NK-92 treated with Interleukin-12 subunit alpha and Interleukin-12 subunit beta, amount 100 ng/mL, for 24 hours (cell line): ENCODE measurements around the gene TATDN3.
"Not testable (repeated sequence)": the region's sequence is repeated elsewhere in the genome, so short reads cannot be mapped to it uniquely, and the experiment has no call there.

Experiments
- DNase-seq: peaks from one replicate; lab custom pipeline; 2025; lab: John Stamatoyannopoulos, UW

TATDN3 gene

GRCh38 chr1:212777151-212777550, 14.5 kb upstream of the TATDN3 start:
- no peak for DNase-seq

GRCh38 chr1:212779086-212779485, 12.6 kb upstream of the TATDN3 start:
- not testable (repeated sequence) for DNase-seq

GRCh38 chr1:212780759-212781158, 10.9 kb upstream of the TATDN3 start:
- DNase-seq = no peak

- no peak for DNase-seq
Measured at GRCh38 chr1:212781225-212781624, 10.5 kb upstream of the TATDN3 start.

- DNase-seq = no peak
Measured at GRCh38 chr1:212782422-212783154, 9.1 kb upstream of the TATDN3 start.

GRCh38 chr1:212783976-212784375, 7.7 kb upstream of the TATDN3 start:
- no peak for DNase-seq

- DNase-seq = no peak
Measured at GRCh38 chr1:212785871-212786270, 5.8 kb upstream of the TATDN3 start.

GRCh38 chr1:212791261-212791675, 426 bp upstream of the TATDN3 start:
- no peak for DNase-seq

GRCh38 chr1:212792396-212792908, 758 bp downstream of the TATDN3 start:
- DNase-seq = no peak

- DNase-seq = no peak
Measured at GRCh38 chr1:212794561-212795014, 2.9 kb downstream of the TATDN3 start.

GRCh38 chr1:212797681-212798080, 6.0 kb downstream of the TATDN3 start:
- no peak for DNase-seq

GRCh38 chr1:212805767-212806166, 14.1 kb downstream of the TATDN3 start:
- DNase-seq = no peak

- no peak for DNase-seq
Measured at GRCh38 chr1:212814537-212815334, 23.0 kb downstream of the TATDN3 start.

- DNase-seq = no peak
Measured at GRCh38 chr1:212816567-212817278, 25.0 kb downstream of the TATDN3 start.

GRCh38 chr1:212819726-212820125, 28.0 kb downstream of the TATDN3 start:
- no peak for DNase-seq

GRCh38 chr1:212820969-212821368, 29.3 kb downstream of the TATDN3 start:
- DNase-seq = no peak

- DNase-seq = no peak
Measured at GRCh38 chr1:212822956-212823355, 31.3 kb downstream of the TATDN3 start.

- no peak for DNase-seq
Measured at GRCh38 chr1:212824201-212824600, 32.5 kb downstream of the TATDN3 start.

GRCh38 chr1:212825798-212826452, 34.2 kb downstream of the TATDN3 start:
- no peak for DNase-seq

GRCh38 chr1:212827171-212827776, 35.6 kb downstream of the TATDN3 start:
- no peak for DNase-seq

GRCh38 chr1:212827831-212828278, 36.2 kb downstream of the TATDN3 start:
- no peak for DNase-seq
